H7 (cell line): Measurements from ENCODE around the gene STAT5B. TPM values are rescaled to one million over a fixed set of nuclear protein-coding genes. Genes with fewer than 3 reads are reported as not detected.
A peak's percentile ranks its signal among the peaks of the same experiment; 100 is the strongest.

Experiments
- DNase-seq: peaks from one replicate; pipeline ENCODE4 v3.0.0; 2012
- H3K27me3 ChIP-seq: 2 replicates; pipeline ENCODE4 v1.6.0; 2011; ENCODE audit warnings: mild to moderate bottlenecking, low read length; ENCODE audit not compliant: control insufficient read depth, insufficient read depth
- H3K36me3 ChIP-seq: replicated peaks from 2 replicates; pipeline ENCODE4 v1.5.1; 2011; ENCODE audit warnings: low read length; ENCODE audit not compliant: control insufficient read depth, insufficient read depth
- H3K4me3 ChIP-seq: 2 replicates; pipeline ENCODE4 v1.5.1; 2011; ENCODE audit warnings: low read depth, mild to moderate bottlenecking, control low read depth, low read length, moderate library complexity; ENCODE audit not compliant: insufficient read depth
- total RNA-seq: library from RNA; depleted of rRNA; stranded (reverse); fragments of >200 nt; shearing (Covaris generic); gene quantifications from 2 replicates; pipeline ENCODE4 v1.2.3, GENCODE V29; 2014; rRNA removed

Gene STAT5B
- total RNA-seq, 1 experiment from 2014 or later = 30.7 TPM

DNA sequence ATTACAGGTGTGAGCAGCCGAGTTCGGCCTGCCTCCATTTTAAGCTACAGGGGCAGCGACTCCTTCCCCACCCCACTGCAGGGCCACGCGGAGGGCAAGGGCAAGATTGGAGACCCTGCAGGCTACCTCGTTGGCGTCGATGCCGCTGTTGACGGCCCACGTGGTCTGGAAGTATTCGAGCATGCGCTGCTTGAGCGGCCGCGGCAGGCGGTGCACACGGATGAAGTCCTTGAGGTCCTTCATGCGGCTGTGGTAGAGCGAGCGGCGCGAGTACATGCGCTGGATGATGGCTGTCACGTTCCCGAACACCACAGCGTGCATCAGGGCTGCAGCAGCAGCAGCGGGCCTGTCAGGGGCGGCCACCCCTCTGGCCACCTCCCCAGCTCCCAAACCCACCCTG is 106.8 kb downstream of the STAT5B start:
- Histone ChIP-seq H3K27me3 (no peaks in the 10 kb centered on the region), H3K4me3 (no peak overlapping the region), H3K36me3 (no peaks in the 10 kb centered on the region)
- DNase-seq = no peak

DNA sequence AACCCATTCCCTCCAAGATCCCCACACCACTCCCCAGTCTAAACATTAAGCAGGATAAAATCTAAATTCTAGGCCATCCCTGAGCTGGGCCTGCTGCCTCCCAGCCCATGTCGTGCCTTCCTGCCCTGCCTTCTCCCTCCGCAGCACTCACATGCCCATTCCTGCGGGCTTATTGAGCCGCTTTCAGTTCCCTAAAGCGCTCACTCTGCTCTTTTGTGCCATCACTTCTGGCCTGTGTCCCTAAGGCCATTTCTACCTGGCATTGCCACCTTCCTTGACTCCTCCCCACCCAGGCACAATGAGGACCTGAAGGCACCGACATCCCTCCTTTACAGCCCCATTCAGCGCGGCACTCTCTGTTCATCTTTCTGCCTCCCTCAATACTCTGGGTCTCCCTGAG is 108.4 kb downstream of the STAT5B start:
- no peaks in the 10 kb centered on the region for H3K36me3 ChIP-seq
- no peak overlapping the region for H3K4me3 ChIP-seq
- DNase-seq = no peak
- no peaks in the 10 kb centered on the region for H3K27me3 ChIP-seq

DNA sequence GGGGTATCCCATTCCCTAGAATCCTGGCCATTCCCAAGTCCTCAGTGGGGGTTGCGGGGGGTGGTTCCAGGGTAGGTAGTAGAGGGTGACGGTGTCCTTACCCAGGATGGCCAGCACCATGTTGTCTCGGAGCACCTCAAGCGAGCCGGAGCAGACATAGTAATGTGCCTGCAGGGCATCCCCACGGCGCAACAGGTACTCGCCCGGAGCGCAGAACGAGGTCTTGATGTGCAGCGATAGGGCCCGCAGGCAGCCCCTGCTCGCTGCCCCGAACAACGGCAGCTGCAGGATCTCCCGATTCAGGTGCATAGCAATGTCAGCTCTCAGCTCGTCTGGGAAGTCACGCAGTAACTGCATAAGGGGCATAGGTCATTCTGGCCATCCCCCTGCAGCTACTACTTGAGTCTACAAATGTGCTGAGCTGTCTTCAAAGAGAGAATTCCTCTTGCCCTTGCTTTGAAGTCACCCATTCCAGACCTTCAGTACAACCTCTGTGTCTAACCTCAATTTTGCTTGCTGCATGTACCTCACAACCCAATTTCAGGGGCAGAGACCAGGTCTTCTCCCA is 109.9 kb downstream of the STAT5B start:
- no peak for DNase-seq
- no peaks in the 10 kb centered on the region for H3K27me3 ChIP-seq
- H3K4me3 ChIP-seq = no peak overlapping the region
- H3K36me3 ChIP-seq = no peaks in the 10 kb centered on the region

DNA sequence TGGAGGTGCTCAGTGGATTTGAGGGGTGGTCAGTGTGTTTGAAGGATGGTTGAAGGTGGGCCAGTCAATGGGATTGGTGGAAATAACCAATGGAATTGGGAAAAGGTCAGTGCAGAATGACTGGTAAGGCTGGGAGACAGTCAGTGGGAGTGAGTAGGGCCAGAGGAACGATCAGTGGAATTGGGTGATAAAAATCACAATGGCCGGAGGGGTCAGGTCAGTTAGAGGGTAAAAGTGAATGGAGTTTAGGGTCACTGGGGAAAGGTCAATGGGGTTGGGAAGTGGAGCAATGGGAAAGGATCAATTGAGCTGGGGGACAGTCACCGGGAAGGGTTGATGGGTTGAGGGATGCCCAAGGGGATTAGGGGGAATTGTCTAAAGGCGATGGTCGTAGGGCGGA is 110.4 kb downstream of the STAT5B start:
- Histone ChIP-seq H3K27me3 (no peaks in the 10 kb centered on the region), H3K36me3 (no peaks in the 10 kb centered on the region), H3K4me3 (no peak overlapping the region)
- DNase-seq = no peak

DNA sequence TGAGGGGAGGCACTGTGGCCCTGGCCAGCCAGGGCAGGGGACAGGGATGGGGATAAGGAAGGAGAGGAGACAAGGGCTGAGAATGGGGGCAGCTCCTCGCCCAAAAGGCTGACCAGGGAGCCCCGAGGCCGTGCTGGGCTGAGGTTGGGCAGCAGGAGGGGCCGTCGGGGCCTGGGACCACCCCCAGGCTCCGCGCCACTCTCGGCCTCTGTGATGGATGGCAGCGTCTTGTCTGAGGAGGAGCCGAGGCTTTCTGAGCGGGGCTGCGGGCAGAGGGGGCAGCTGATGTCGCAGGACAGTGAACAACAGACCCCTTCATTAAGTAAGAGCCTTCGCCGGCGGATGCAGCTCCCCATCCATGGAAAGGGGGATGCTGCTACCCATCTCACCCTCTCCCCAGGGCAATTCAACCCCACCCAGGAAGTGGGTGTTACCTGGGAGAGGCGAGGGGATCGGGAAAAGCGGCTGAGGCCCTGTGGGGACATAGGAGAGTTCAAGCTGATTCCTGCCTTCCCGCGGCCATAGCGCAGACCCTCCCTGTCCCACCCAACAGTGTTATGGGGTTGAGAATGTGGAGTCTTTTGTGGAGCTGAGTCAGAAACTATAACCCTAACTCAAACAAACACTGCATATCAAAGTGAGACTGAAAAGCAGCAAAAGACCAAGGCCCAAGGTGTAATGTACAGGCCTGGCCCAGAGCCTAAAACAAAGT is 112.3 kb downstream of the STAT5B start:
- Histone ChIP-seq H3K27me3 (no peaks in the 10 kb centered on the region), H3K36me3 (no peaks in the 10 kb centered on the region), H3K4me3 (no peak overlapping the region)
- DNase-seq = peak; percentile 65

DNA sequence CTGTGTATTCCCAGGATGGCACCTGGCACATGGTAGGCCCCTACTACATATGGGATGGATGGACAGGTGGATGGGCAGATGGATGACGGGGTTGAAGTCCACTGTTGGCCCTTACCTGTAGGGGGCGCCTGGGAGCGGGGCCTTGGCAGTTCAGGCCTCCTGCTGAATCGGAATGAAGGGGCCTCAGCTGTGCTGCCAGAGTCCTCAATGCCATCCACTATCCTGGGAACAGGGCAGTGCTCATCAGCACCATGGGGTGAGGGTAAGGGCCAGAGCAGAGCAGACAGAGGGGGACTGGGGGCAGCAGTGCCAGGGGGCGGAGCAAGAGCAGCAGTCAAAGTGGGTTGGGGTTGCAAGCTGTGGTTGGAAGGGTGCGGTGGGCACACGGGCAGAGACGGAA is 113.1 kb downstream of the STAT5B start:
- no peaks in the 10 kb centered on the region for H3K27me3 ChIP-seq
- H3K4me3 ChIP-seq = no peak overlapping the region
- no peaks in the 10 kb centered on the region for H3K36me3 ChIP-seq
- peak; percentile 92 for DNase-seq

DNA sequence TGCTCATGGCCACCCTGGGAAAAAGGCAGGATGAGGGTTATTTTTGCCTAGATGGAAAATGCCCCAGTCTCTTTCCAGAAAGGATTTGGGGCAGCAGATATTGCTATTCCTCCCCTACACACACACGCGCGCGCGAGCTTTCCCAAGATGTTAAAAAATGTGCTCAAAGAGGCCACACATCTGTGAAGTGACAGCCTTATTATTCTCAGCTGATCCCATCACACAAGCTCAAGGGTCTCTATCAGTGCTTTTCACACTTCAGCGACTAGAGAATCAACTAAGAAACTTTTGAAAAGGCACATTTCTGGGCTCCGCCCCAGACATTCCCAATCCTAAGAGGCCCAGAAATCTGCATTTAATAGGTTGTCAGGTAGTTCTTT is 115.7 kb downstream of the STAT5B start:
- Histone ChIP-seq H3K36me3 (no peaks in the 10 kb centered on the region), H3K4me3 (no peak overlapping the region), H3K27me3 (no peaks in the 10 kb centered on the region)
- DNase-seq = no peak

DNA sequence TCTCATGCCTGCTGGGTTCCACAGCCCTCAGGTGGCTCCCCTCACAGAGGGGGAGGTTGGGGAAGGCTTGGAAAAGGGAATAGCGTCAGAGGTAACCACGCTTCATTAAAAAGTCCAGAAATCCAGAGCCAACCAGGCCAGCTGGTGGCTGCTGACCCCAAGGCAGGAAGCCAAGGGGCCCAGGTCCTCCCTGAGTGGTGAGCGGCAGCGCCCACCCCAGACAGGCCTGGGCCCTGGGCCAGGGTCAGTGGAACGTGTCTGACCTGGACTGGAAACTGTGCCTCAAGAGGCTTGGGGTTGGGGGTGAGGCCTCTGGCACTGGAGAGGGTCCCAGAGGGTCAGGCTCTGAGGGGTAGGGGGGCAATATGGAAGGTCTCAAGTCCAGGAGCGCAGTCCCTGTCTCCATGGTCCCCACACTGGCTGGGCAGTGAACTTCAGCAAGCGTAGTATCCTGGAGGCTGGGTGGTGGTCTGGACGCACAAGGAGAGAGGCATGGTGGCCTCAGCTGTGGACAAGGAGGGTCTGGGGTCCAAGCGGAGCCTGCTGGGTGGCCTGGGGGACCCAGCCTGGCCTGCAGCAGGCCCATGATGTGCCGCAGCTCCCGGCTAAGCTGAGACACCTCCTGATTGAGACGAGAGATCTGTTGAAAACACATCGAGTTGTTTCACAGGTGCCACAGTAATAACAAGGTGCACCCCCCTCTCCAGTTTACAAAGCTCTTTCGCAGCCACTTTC is 116.2 kb downstream of the STAT5B start:
- DNase-seq = no peak

DNA sequence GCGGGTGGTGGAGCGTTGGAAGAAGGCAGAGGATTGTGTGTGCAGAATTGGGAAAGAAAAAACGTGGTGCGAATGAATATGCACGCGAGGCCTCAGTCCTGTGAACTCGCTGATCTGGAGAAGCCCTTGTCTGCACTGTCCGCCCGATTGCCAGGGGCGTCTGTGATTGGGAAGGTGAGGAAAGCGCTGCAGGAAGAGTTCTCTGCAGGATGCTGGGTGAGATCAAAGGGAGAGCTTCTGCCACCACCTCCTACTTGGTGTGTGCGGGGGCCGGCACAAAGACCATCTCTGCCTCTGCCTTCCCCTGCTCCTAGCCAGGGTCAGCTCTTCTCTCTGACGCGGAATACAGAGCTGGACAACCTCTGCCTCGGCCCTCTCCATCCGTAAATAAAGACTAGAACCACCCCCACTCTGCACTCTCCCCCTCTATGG is 120.6 kb downstream of the STAT5B start:
- peak; percentile 71 for DNase-seq
- peak overlapping the region; percentile 67 for H3K4me3 ChIP-seq
- no peaks in the 10 kb centered on the region for H3K27me3 ChIP-seq
- H3K36me3 ChIP-seq = no peaks in the 10 kb centered on the region

More for the DNA sequence above, 116.2 kb downstream of the STAT5B start:
- H3K4me3 ChIP-seq = no peak overlapping the region
- no peaks in the 10 kb centered on the region for H3K36me3 ChIP-seq
- no peaks in the 10 kb centered on the region for H3K27me3 ChIP-seq

DNA sequence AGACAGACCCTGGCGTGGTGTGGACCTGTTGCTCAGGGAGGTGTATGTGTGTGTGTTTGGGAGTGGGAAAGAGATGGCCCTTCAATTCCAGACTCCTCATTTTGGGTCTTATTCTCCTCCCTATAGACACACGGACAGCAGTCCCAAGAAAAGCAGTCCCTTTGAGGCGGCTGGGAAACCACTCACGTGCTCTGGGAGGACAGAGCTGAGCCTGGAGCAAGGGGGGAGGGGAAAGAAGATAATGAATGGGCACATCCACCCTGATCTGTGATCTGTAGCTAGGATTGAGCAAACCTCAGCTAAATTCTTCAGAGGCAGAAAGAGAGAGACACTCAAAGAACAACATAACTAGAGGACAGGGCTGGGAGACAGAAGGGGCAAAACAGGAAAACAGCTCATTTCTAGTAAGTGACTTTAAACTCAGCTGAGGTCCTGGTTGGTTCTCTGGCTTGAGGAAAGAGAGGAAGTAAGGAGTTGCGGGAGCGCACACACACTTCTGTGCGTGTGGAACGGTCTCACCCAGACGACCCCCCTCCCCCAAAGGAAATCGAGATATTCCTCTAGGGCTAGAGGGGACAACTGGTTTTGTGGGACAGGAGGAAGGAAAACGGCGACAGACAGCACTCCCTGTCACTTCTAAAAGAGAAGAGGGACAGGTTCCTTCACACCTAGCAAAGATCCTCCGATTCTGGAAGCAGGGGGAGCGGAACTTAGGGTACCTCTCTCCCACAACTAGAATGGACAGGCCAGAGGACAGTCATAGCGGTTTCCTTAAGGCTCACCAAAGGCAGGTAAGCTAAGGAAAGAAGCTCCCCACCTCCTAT is 122.1 kb downstream of the STAT5B start:
- Histone ChIP-seq H3K4me3 (peak overlapping the region; percentile 85), H3K27me3 (no peaks in the 10 kb centered on the region), H3K36me3 (no peaks in the 10 kb centered on the region)
- peak; percentile 40 for DNase-seq

Other genes starting within 250 kb of the STAT5B start
- 1.0 and 1.1 TPM in 2 replicates for gene C17orf113, start 225.8 kb downstream of the STAT5B start, total RNA-seq
- 2.7 and 3.8 TPM in 2 replicates for gene ZNF385C, start 177.9 kb downstream of the STAT5B start, total RNA-seq
- 1.2 and 5.6 TPM in 2 replicates for gene DHX58, start 163.7 kb downstream of the STAT5B start, total RNA-seq
- 24.8 and 26.0 TPM in 2 replicates for gene KAT2A, start 155.0 kb downstream of the STAT5B start, total RNA-seq
- gene HSPB9, start 153.6 kb downstream of the STAT5B start, total RNA-seq = 0.10 and 0.22 TPM in 2 replicates
- gene RAB5C, start 121.4 kb downstream of the STAT5B start, total RNA-seq = 82.9 and 91.4 TPM in 2 replicates
- gene KCNH4, start 95.2 kb downstream of the STAT5B start, total RNA-seq = 0.10 TPM in 1 of 2 replicates, not detected in the other
- 0.26 TPM in 1 of 2 replicates, not detected in the other for gene HCRT, start 90.9 kb downstream of the STAT5B start, total RNA-seq
- gene GHDC, start 81.9 kb downstream of the STAT5B start, total RNA-seq = 11.5 and 24.3 TPM in 2 replicates
- gene STAT5A, start 12.1 kb upstream of the STAT5B start, total RNA-seq = 9.4 and 13.2 TPM in 2 replicates
- gene STAT3, start 112.1 kb upstream of the STAT5B start, total RNA-seq = 54.6 and 101 TPM in 2 replicates
- 18.6 and 26.9 TPM in 2 replicates for gene CAVIN1, start 146.9 kb upstream of the STAT5B start, total RNA-seq
- 21.0 and 21.7 TPM in 2 replicates for gene ATP6V0A1, start 182.5 kb upstream of the STAT5B start, total RNA-seq